IMR-90 (cell line): ENCODE data around the gene SLC47A2.

Source experiments
- CTCF ChIP-seq: conservative IDR thresholded peaks from 2 replicates; pipeline ENCODE4 v1.5.1; 2012; ENCODE audit warnings: mild to moderate bottlenecking, low read depth, low read length, improper control_type of control experiment
- ELK1 ChIP-seq: fragments of 150-350 bp; IDR thresholded peaks from 2 replicates; pipeline ENCODE4 v1.6.1; 2016; ENCODE audit warnings: low read depth, mild to moderate bottlenecking, low read length, moderate library complexity, borderline replicate concordance
- POLR2A ChIP-seq: IDR thresholded peaks from 2 replicates; pipeline ENCODE4 v1.6.1; 2012; ENCODE audit warnings: mild to moderate bottlenecking, low read depth, low read length
- SMC3 ChIP-seq: fragments of 150-350 bp; IDR thresholded peaks from 2 replicates; pipeline ENCODE4 v1.6.1; 2016; ENCODE audit warnings: low read depth, mild to moderate bottlenecking, antibody characterized with exemption, low read length, moderate library complexity

- TF ChIP-seq ELK1: no peak
- no peak for TF ChIP-seq CTCF
- no peak for TF ChIP-seq POLR2A
- TF ChIP-seq SMC3: no peak
Observed at GRCh38 chr17:19744492-19744891, 28.1 kb upstream of the SLC47A2 start.
